HFF-Myc (cell line): ENCODE results near the gene HSPD1.

Experiments used
- DNase-seq: peaks from one replicate; pipeline ENCODE4 v3.0.0-alpha.2; 2011; ENCODE audit warnings: low read depth; ENCODE audit errors: extremely low read depth
- H3K4me3 ChIP-seq: replicated peaks from 2 replicates; pipeline ENCODE4 v1.5.1; 2011; ENCODE audit warnings: low read depth, mild to moderate bottlenecking, control low read depth, low read length
- CTCF ChIP-seq: IDR thresholded peaks from 2 replicates; pipeline ENCODE4 v1.5.1; 2012; ENCODE audit warnings: mild to moderate bottlenecking, low read depth, low read length, control low read depth; ENCODE audit errors: missing control alignments

HSPD1 gene

GRCh38 chr2:197517150-197517549 is 17.5 kb upstream of the HSPD1 start:
- no peak for DNase-seq
- peak overlapping the region; percentile 69 for H3K4me3 ChIP-seq
- TF ChIP-seq CTCF = no peak

- no peak for DNase-seq
- peak overlapping the region; percentile 69 for H3K4me3 ChIP-seq
- no peak for TF ChIP-seq CTCF
Measured at GRCh38 chr2:197516393-197516761, 16.7 kb upstream of the HSPD1 start.

- peak; percentile 75 for DNase-seq
- peak within 1 kb of the TSS; percentile 69 for H3K4me3 ChIP-seq
- TF ChIP-seq CTCF = no peak
Measured at GRCh38 chr2:197515739-197516392, 16.2 kb upstream of the HSPD1 start, which contains the start of gene MOB4. TSS of gene MOB4 (plus strand) at chr2:197516066. CDS start at chr2:197516087, 21 bp downstream.

- no peak for TF ChIP-seq CTCF
- H3K4me3 ChIP-seq = peak overlapping the region; percentile 69
- no peak for DNase-seq
Measured at GRCh38 chr2:197515315-197515738, 15.7 kb upstream of the HSPD1 start.

GRCh38 chr2:197514754-197515153 is 15.1 kb upstream of the HSPD1 start:
- no peak for DNase-seq
- no peak for TF ChIP-seq CTCF
- peak overlapping the region; percentile 69; the same call in 1 of the 2 replicates for H3K4me3 ChIP-seq

GRCh38 chr2:197513915-197514314 is 14.3 kb upstream of the HSPD1 start:
- DNase-seq = no peak

More at GRCh38 chr2:197513915-197514314, 14.3 kb upstream of the HSPD1 start:
- no peak overlapping the region for H3K4me3 ChIP-seq
- no peak for TF ChIP-seq CTCF
